ENCODE data around the gene FOXN1. TPM values are rescaled to one million over a fixed set of nuclear protein-coding genes. Genes with fewer than 3 reads are reported as not detected.
"Not testable (repeated sequence)": the region's sequence is repeated elsewhere in the genome, so short reads cannot be mapped to it uniquely, and the experiment has no call there.

Gene FOXN1
- under 1 TPM in 1 of 2 donors, not detected in 1; 0.52 TPM for total RNA-seq

GRCh38 chr17:28505986-28506665 lies at the start of gene FOXN1:
TSS of gene FOXN1 (plus strand) at chr17:28506348. CDS start at chr17:28523970, 17,622 bp downstream.
- 82 to 84% methylated on average over 21 to 24 of the region's 28 CpGs for WGBS, 2 donors

GRCh38 chr17:28457890-28458289 lies 48.3 kb upstream of the FOXN1 start:
- Histone ChIP-seq H3K27me3 (no peaks in the 10 kb centered on the region), H3K4me1 (no peaks in the 10 kb centered on the region), H3K36me3 (replicated peaks in 1 of 2; ENCODE audit: insufficient read depth in 1 of 2, low read depth in 2 of 2) (no peaks in the 10 kb centered on the region), H3K27ac (no peak overlapping the region), H3K4me3 (no peak overlapping the region), H3K9me3 (no peaks in the 10 kb centered on the region)
- TF ChIP-seq POLR2A (IDR thresholded peaks at IDR 0.05) (no peak), CTCF (IDR thresholded peaks at IDR 0.05) (no peak)
- 76 to 86% methylated on average over 6 of the region's 6 CpGs for WGBS, 2 donors
- no peak for ATAC-seq
- DNase-seq = no peak
- intact Hi-C loops (cut with DNase I) = no loop called here

More at GRCh38 chr17:28505986-28506665, at the start of gene FOXN1:
- H3K4me3 ChIP-seq = no peak within 1 kb of the TSS
- no peak for ATAC-seq
- H3K4me1 ChIP-seq = no peaks in the 10 kb centered on the region
- no peak within 1 kb of the TSS for H3K27ac ChIP-seq
- no peaks in the 10 kb centered on the region for H3K27me3 ChIP-seq
- no peak for TF ChIP-seq POLR2A (IDR thresholded peaks at IDR 0.05)
- TF ChIP-seq CTCF (IDR thresholded peaks at IDR 0.05) = no peak
- no peak for DNase-seq
- intact Hi-C loops (cut with DNase I) = no loop called here
- H3K36me3 ChIP-seq (replicated peaks in 1 of 2; ENCODE audit: insufficient read depth in 1 of 2, low read depth in 2 of 2) = no peaks in the 10 kb centered on the region
- H3K9me3 ChIP-seq = no peaks in the 10 kb centered on the region

GRCh38 chr17:28458881-28459280 lies 47.3 kb upstream of the FOXN1 start:
- no CpG with 5 or more reads among the region's 32 CpGs for WGBS, 2 donors
- H3K4me3 ChIP-seq; H3K9me3 ChIP-seq; DNase-seq; ATAC-seq; H3K27me3 ChIP-seq; H3K4me1 ChIP-seq; intact Hi-C loops (cut with DNase I); H3K27ac ChIP-seq; H3K36me3 ChIP-seq (replicated peaks in 1 of 2; ENCODE audit: insufficient read depth in 1 of 2, low read depth in 2 of 2): not testable (repeated sequence)

- intact Hi-C loops (cut with DNase I) = no loop called here
- TF ChIP-seq CTCF (IDR thresholded peaks at IDR 0.05) (no peak), POLR2A (IDR thresholded peaks at IDR 0.05) (no peak)
- Histone ChIP-seq H3K9me3 (no peaks in the 10 kb centered on the region), H3K36me3 (replicated peaks in 1 of 2; ENCODE audit: insufficient read depth in 1 of 2, low read depth in 2 of 2) (no peaks in the 10 kb centered on the region), H3K27me3 (no peaks in the 10 kb centered on the region), H3K4me1 (no peaks in the 10 kb centered on the region), H3K27ac (no peak overlapping the region), H3K4me3 (no peak overlapping the region)
- WGBS, 2 donors = 78 to 85% methylated on average over 2 to 10 of the region's 10 CpGs
- DNase-seq = no peak
- ATAC-seq = no peak
Measured at GRCh38 chr17:28460901-28461300, 45.2 kb upstream of the FOXN1 start.

- Histone ChIP-seq H3K27me3 (no peaks in the 10 kb centered on the region), H3K4me3 (no peak overlapping the region), H3K4me1 (peaks cover 8% of the 10 kb centered on the region), H3K27ac (no peak overlapping the region), H3K9me3 (no peaks in the 10 kb centered on the region), H3K36me3 (replicated peaks in 1 of 2; ENCODE audit: insufficient read depth in 1 of 2, low read depth in 2 of 2) (no peaks in the 10 kb centered on the region)
- 57 to 69% methylated on average over 9 of the region's 9 CpGs for WGBS, 2 donors
- DNase-seq = no peak
- TF ChIP-seq CTCF (IDR thresholded peaks at IDR 0.05) (no peak), POLR2A (IDR thresholded peaks at IDR 0.05) (no peak)
- intact Hi-C loops (cut with DNase I) = no loop called here
- no peak for ATAC-seq
Measured at GRCh38 chr17:28466001-28466400, 40.1 kb upstream of the FOXN1 start.

All from body of pancreas (tissue), 4 donors.